ENCODE measurements around the gene C11orf42.

Gene C11orf42

GRCh38 chr11:6258141-6258540 lies 52.8 kb downstream of the C11orf42 start:
- DNase-seq (ENCODE audit: low spot score), result no peak

GRCh38 chr11:6258571-6259081 lies 53.3 kb downstream of the C11orf42 start:
- DNase-seq (ENCODE audit: low spot score), result no peak

GRCh38 chr11:6260207-6260726 lies 54.9 kb downstream of the C11orf42 start:
- no peak for DNase-seq (ENCODE audit: low spot score)
